ENCODE data around the gene FGF12. TPM values are rescaled to one million over a fixed set of nuclear protein-coding genes. Genes with fewer than 3 reads are reported as not detected.

The FGF12 gene
- total and polyA plus RNA-seq, 7 donors, result 0.25 to 0.87 (median 0.71) TPM

DNA sequence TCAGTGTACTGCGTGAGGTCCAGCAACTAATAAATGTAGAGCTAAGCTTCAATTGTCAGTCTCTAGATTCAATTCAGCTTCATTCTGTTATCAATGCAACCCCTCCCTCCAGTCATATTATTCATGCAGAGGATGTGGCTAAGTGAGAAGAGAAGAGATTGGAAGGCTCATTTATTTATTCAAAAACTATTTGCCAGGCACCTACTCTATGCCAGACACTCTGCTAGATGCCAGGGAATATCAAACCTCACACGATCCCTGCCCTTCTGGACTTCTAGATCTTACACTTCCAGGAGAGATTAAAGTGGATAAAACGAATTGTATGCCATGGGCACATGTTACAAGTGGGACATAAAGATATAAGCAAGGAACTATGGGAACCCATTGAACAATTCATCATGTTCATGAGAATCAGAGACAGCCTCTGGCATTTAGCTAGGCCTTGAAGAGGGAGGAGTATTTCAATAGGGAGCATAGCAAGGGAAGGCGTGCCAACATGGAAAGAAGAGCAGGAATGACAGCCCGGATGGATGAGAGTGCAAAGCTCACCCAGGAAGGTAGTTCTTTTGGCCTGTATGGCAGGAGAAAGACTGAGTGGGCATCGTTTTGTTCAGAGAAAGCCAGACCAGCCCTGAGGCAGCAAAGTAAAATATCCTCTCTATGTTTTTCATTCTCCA, 75.4 kb downstream of the FGF12 start:
- Histone ChIP-seq H3K4me3 (no peak overlapping the region), H3K4me1 (no peaks in the 10 kb centered on the region), H3K36me3 (ENCODE audit: insufficient read depth in 1 of 2, low read depth in 1 of 2) (no peaks in the 10 kb centered on the region), H3K27ac (no peak overlapping the region), H3K9me3 (no peaks in the 10 kb centered on the region), H3K27me3 (ENCODE audit: insufficient read depth in 3 of 3, low read length in 2 of 3) (no peaks in the 10 kb centered on the region)
- TF ChIP-seq, protein P1, sequence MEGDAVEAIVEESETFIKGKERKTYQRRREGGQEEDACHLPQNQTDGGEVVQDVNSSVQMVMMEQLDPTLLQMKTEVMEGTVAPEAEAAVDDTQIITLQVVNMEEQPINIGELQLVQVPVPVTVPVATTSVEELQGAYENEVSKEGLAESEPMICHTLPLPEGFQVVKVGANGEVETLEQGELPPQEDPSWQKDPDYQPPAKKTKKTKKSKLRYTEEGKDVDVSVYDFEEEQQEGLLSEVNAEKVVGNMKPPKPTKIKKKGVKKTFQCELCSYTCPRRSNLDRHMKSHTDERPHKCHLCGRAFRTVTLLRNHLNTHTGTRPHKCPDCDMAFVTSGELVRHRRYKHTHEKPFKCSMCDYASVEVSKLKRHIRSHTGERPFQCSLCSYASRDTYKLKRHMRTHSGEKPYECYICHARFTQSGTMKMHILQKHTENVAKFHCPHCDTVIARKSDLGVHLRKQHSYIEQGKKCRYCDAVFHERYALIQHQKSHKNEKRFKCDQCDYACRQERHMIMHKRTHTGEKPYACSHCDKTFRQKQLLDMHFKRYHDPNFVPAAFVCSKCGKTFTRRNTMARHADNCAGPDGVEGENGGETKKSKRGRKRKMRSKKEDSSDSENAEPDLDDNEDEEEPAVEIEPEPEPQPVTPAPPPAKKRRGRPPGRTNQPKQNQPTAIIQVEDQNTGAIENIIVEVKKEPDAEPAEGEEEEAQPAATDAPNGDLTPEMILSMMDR (IDR thresholded peaks at IDR 0.05), result no peak
- intact Hi-C loops (cut with DNase I), result no loop called here
- ATAC-seq (no peak), DNase-seq (no peak)
- WGBS, 3 donors, result 58 to 76% (median 65%) methylated on average over 6 of the region's 6 CpGs

DNA sequence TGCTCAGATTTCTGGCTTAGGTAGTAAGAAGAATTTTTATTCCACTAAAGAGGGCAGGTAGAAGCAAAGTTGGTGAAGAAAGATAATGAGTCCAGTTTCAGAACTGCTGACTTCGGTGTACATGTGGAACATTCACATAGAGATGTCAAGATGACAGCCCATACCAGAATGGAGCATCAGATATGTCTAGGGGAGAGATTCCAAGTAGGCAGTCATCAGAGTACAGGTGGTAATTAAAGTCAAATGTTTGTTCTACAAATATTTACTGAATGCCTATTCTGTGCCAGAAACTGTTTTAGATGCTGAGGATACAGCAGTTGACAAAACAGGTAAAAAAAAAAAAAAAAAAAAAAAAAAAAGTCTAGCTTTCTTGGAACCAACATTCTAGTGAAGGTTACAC, 81.9 kb downstream of the FGF12 start:
- H3K27ac ChIP-seq, result no peak overlapping the region
- H3K27me3 ChIP-seq (ENCODE audit: insufficient read depth in 3 of 3, low read length in 2 of 3), result no peaks in the 10 kb centered on the region
- H3K4me3 ChIP-seq, result no peak overlapping the region
- H3K4me1 ChIP-seq, result no peaks in the 10 kb centered on the region
- intact Hi-C loops (cut with DNase I), result no loop called here
- ATAC-seq (no peak), DNase-seq (no peak)
- 0 to 79% (median 34%) methylated on average over 1 of the region's 1 CpG for WGBS, 3 donors
- no peaks in the 10 kb centered on the region for H3K9me3 ChIP-seq
- no peaks in the 10 kb centered on the region for H3K36me3 ChIP-seq (ENCODE audit: insufficient read depth in 1 of 2, low read depth in 1 of 2)
- TF ChIP-seq, protein P1 (IDR thresholded peaks at IDR 0.05), result no peak

DNA sequence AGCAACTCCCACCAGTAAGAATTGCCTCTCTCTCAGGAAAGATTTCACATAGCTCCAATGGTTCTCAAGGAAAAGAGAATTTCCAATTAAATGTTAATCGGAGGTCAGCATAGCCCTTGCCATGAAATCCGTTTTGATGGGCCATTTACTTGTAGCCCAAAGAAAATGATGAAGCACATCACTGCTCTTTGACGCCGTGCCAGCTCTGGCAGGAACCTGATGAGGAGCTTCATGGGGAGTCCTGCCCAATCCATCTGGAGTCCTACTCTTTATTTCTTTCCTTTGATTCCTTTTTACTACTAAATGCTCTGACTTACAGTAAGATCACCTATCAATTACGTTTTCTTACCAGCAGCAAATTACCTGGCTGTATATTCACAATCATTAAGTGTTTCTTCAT, 84.7 kb downstream of the FGF12 start:
- WGBS, 3 donors, result 52 to 56% (median 56%) methylated on average over 5 of the region's 5 CpGs
- intact Hi-C loops (cut with DNase I), result no loop called here
- H3K9me3 ChIP-seq, result no peaks in the 10 kb centered on the region
- H3K27me3 ChIP-seq (ENCODE audit: insufficient read depth in 3 of 3, low read length in 2 of 3), result no peaks in the 10 kb centered on the region
- no peak overlapping the region for H3K27ac ChIP-seq
- TF ChIP-seq, protein P1 (IDR thresholded peaks at IDR 0.05), result no peak
- peak in 1 of 2 donors; percentile 9 for DNase-seq
- no peak overlapping the region for H3K4me3 ChIP-seq
- no peaks in the 10 kb centered on the region for H3K4me1 ChIP-seq
- H3K36me3 ChIP-seq (ENCODE audit: insufficient read depth in 1 of 2, low read depth in 1 of 2), result no peaks in the 10 kb centered on the region
- no peak for ATAC-seq

DNA sequence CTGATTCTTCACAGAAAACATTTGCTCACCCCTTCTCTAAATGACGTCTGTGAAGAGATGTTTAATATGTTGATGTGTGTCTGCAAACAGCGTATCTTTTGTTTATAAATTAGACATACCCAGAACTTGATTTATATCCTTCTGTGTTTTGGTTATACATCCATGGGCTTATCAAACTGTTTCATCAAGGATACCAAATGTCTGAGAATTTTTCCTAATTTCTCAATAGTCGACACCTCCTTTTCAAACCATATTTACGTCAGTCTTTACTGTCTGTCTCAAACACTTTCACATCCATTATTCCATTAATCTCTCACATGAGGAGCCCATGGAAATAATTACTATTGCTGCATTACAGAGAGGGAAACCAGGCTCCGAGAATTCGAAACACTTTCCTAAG, 85.4 kb downstream of the FGF12 start:
- 70 to 81% (median 77%) methylated on average over 6 of the region's 6 CpGs for WGBS, 3 donors
- H3K9me3 ChIP-seq, result no peaks in the 10 kb centered on the region
- H3K27ac ChIP-seq, result no peak overlapping the region

More for the DNA sequence above, 85.4 kb downstream of the FGF12 start:
- Histone ChIP-seq H3K4me1 (no peaks in the 10 kb centered on the region), H3K27me3 (ENCODE audit: insufficient read depth in 3 of 3, low read length in 2 of 3) (no peaks in the 10 kb centered on the region), H3K36me3 (ENCODE audit: insufficient read depth in 1 of 2, low read depth in 1 of 2) (no peaks in the 10 kb centered on the region), H3K4me3 (no peak overlapping the region)
- TF ChIP-seq, protein P1 (IDR thresholded peaks at IDR 0.05), result no peak
- ATAC-seq (no peak), DNase-seq (no peak)
- intact Hi-C loops (cut with DNase I), result no loop called here

All from psoas muscle (tissue), 8 donors.